Body of pancreas (tissue), 4 donors: ENCODE data around the gene IREB2.

Source experiments
- POLR2A ChIP-seq, 3 donors: fragments of 450-650 bp; IDR thresholded peaks; one replicate each; pipeline ENCODE4 v1.6.1; 2016; ENCODE audit warnings: antibody characterized with exemption in 3 of 3, mild to moderate bottlenecking in 2 of 3
- TF ChIP-seq, protein P1 (sequence below), 7 experiments: fragments of 450-650 bp in 4 of 7; fragments of 200-600 bp in 3 of 7; sonication (generic) in 3 of 7; IDR thresholded peaks; one replicate each; pipeline ENCODE4 v1.5.1; 2016 to 2019; ENCODE audit warnings: antibody characterized with exemption in 7 of 7

DNA sequence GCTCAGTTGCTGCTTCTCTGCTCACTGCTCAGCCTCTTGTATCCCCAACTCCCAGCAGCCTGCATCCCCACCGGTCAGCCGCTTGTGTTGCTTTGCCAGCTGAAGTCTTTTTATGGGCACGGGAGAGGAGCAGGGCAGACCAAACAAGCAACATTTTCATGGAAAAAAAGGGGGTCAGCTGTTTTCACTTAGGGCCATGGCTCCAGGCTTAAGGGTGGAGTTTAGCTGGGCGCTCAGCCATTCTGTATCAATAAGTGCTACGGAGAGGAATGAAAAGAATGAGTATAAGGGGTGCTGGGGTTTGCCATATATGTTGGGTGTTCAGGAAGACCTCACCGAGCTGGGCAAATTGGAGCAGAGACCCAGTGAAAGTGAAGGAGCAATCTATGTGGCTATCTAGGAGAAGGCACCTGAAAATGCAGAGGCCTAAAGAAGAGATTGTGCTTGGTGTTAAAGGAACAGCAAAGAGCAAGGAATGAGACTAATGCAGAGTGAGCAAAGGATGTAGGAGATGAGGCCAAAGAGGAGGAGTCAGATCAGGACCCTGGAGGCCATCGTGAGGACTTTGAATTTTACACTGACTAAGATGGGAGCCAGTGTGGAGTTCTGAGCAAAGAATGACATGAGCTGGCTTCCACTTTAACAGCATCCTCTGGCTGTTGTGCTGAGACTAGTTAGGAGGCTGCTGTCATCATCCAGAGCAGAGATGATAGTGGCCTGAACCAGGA lies 16.6 kb upstream of the IREB2 start:
- TF ChIP-seq, protein P1, sequence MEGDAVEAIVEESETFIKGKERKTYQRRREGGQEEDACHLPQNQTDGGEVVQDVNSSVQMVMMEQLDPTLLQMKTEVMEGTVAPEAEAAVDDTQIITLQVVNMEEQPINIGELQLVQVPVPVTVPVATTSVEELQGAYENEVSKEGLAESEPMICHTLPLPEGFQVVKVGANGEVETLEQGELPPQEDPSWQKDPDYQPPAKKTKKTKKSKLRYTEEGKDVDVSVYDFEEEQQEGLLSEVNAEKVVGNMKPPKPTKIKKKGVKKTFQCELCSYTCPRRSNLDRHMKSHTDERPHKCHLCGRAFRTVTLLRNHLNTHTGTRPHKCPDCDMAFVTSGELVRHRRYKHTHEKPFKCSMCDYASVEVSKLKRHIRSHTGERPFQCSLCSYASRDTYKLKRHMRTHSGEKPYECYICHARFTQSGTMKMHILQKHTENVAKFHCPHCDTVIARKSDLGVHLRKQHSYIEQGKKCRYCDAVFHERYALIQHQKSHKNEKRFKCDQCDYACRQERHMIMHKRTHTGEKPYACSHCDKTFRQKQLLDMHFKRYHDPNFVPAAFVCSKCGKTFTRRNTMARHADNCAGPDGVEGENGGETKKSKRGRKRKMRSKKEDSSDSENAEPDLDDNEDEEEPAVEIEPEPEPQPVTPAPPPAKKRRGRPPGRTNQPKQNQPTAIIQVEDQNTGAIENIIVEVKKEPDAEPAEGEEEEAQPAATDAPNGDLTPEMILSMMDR (IDR thresholded peaks at IDR 0.05): no peak
- no peak for TF ChIP-seq POLR2A (IDR thresholded peaks at IDR 0.05)
